SU-DHL-6 (cell line): ENCODE results near the gene GPR87.

Source experiments
- H2AFZ ChIP-seq: fragments of 200-600 bp; sonication (generic); 2 replicates; pipeline ENCODE4 v1.6.1; 2014; ENCODE audit warnings: low read depth, mild to moderate bottlenecking, moderate library complexity, mixed read lengths, antibody characterized with exemption, low read length; ENCODE audit not compliant: severe bottlenecking
- H3F3A ChIP-seq: fragments of 200-600 bp; shearing (Covaris generic); 2 replicates; pipeline ENCODE4 v1.6.0; 2016; ENCODE audit warnings: antibody characterized with exemption, mild to moderate bottlenecking; ENCODE audit not compliant: insufficient read depth
- H3K27ac ChIP-seq: fragments of 200-600 bp; sonication (generic); 2 replicates; pipeline ENCODE4 v1.5.1; 2016; ENCODE audit warnings: low read depth, mild to moderate bottlenecking, low read length, moderate library complexity, mixed read lengths
- H3K27me3 ChIP-seq: fragments of 200-600 bp; sonication (generic), shearing (Covaris generic); 2 replicates; pipeline ENCODE4 v1.6.0; 2014; ENCODE audit warnings: mild to moderate bottlenecking, low read length
- H3K36me3 ChIP-seq: fragments of 200-600 bp; sonication (generic); 2 replicates; pipeline ENCODE4 v1.6.1; 2014; ENCODE audit warnings: mild to moderate bottlenecking, low read length, mixed read lengths
- H3K4me2 ChIP-seq: fragments of 300-600, 200-600 bp; shearing (Covaris generic), sonication (generic); 2 replicates; pipeline ENCODE4 v1.6.0; 2014; ENCODE audit warnings: low read length, low read depth, mild to moderate bottlenecking; ENCODE audit not compliant: poor library complexity, severe bottlenecking
- H3K4me3 ChIP-seq: fragments of 200-600 bp; sonication (generic); 2 replicates; pipeline ENCODE4 v1.5.1; 2014; ENCODE audit warnings: antibody characterized with exemption, low read length, mild to moderate bottlenecking, mixed read lengths; ENCODE audit not compliant: insufficient read depth, poor library complexity, severe bottlenecking
- H3K79me2 ChIP-seq: fragments of 200-600 bp; sonication (generic); 2 replicates; pipeline ENCODE4 v1.6.1; 2014; ENCODE audit warnings: mild to moderate bottlenecking, low read length, moderate library complexity; ENCODE audit not compliant: insufficient read depth
- H3K9ac ChIP-seq: fragments of 200-600 bp; sonication (generic); 2 replicates; pipeline ENCODE4 v1.7.0; 2014; ENCODE audit warnings: mild to moderate bottlenecking, low read length
- H3K9me2 ChIP-seq: fragments of 200-600 bp; sonication (generic); replicated peaks from 2 replicates; pipeline ENCODE4 v1.6.1; 2014; ENCODE audit warnings: low read length; ENCODE audit not compliant: insufficient read depth
- H3K9me3 ChIP-seq: fragments of 200-600 bp; sonication (generic); 2 replicates; pipeline ENCODE4 v1.6.1; 2014; ENCODE audit warnings: low read length, mixed read lengths; ENCODE audit not compliant: insufficient read depth
- H4K20me1 ChIP-seq: fragments of 200-600 bp; sonication (generic); 2 replicates; pipeline ENCODE4 v1.6.1; 2014; ENCODE audit warnings: low read depth, mild to moderate bottlenecking, antibody characterized with exemption, low read length, moderate library complexity, mixed read lengths
- CTCF ChIP-seq: fragments of 200-600 bp; sonication (generic); IDR thresholded peaks from one replicate; pipeline ENCODE4 v1.5.1; 2017; ENCODE audit warnings: antibody characterized with exemption, mild to moderate bottlenecking, low read length, moderate library complexity; ENCODE audit not compliant: insufficient read depth, poor library complexity, severe bottlenecking
- EZH2phosphoT487 ChIP-seq: fragments of 200-600 bp; sonication (generic), shearing (Covaris generic); conservative IDR thresholded peaks from 2 replicates; pipeline ENCODE4 v1.6.1; 2018; ENCODE audit warnings: mild to moderate bottlenecking, antibody characterized with exemption, low read length, moderate library complexity, mixed read lengths

Gene GPR87

GRCh38 chr3:151321526-151321925, 4.9 kb upstream of the GPR87 start:
- TF ChIP-seq EZH2phosphoT487, result no peak
- TF ChIP-seq CTCF, result no peak
- Histone ChIP-seq H3K79me2 (no peaks in the 10 kb centered on the region), H4K20me1 (no peaks in the 10 kb centered on the region), H3F3A (no peaks in the 10 kb centered on the region), H3K36me3 (no peaks in the 10 kb centered on the region), H2AFZ (no peak overlapping the region), H3K9ac (no peak overlapping the region), H3K4me2 (no peak overlapping the region), H3K4me3 (no peak overlapping the region), H3K9me3 (no peaks in the 10 kb centered on the region), H3K27ac (no peak overlapping the region), H3K27me3 (no peaks in the 10 kb centered on the region), H3K9me2 (no peaks in the 10 kb centered on the region)

- Histone ChIP-seq H3K4me2 (no peak overlapping the region), H2AFZ (no peak overlapping the region), H3K9ac (no peak overlapping the region), H3K27ac (no peak overlapping the region), H3K4me3 (no peak overlapping the region), H3K79me2 (no peaks in the 10 kb centered on the region), H3F3A (no peaks in the 10 kb centered on the region), H3K36me3 (no peaks in the 10 kb centered on the region), H3K9me3 (no peaks in the 10 kb centered on the region), H4K20me1 (no peaks in the 10 kb centered on the region), H3K9me2 (no peaks in the 10 kb centered on the region), H3K27me3 (no peaks in the 10 kb centered on the region)
- no peak for TF ChIP-seq CTCF
- no peak for TF ChIP-seq EZH2phosphoT487
These were observed 3.5 kb upstream of the GPR87 start for GRCh38 chr3:151320131-151320530.

- Histone ChIP-seq H3K4me3 (no peak overlapping the region), H3K9me2 (no peaks in the 10 kb centered on the region), H2AFZ (no peak overlapping the region), H3F3A (no peaks in the 10 kb centered on the region), H3K4me2 (no peak overlapping the region), H3K79me2 (no peaks in the 10 kb centered on the region), H3K9me3 (no peaks in the 10 kb centered on the region), H3K27ac (no peak overlapping the region), H3K9ac (no peak overlapping the region), H3K36me3 (no peaks in the 10 kb centered on the region), H3K27me3 (no peaks in the 10 kb centered on the region), H4K20me1 (no peaks in the 10 kb centered on the region)
- TF ChIP-seq CTCF (no peak), EZH2phosphoT487 (no peak)
These were observed 3.0 kb upstream of the GPR87 start for GRCh38 chr3:151319628-151320027.

DNA sequence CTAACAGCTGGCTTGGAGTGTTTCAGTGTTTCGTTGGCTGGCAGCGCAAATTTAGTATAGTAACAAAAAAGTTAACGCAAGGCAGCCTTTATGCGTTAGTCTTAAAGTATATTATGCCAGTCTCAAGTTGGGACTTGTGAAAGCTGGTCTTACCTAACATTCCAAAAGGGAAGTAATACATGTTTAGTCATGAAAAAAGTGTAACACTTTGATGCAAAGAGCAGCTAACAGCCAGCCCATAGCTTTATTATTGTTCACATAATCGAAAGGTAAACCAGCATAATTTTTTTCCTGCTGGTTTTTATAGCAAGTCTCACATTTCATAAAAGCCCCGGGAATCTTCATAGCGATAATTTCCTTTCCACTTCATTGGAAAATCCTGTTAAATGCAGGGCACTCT, 2.4 kb upstream of the GPR87 start:
- Histone ChIP-seq H3K4me2 (no peak overlapping the region), H3K9ac (no peak overlapping the region), H3K9me2 (no peaks in the 10 kb centered on the region), H2AFZ (no peak overlapping the region), H3K36me3 (no peaks in the 10 kb centered on the region), H3K79me2 (no peaks in the 10 kb centered on the region), H4K20me1 (no peaks in the 10 kb centered on the region), H3K4me3 (no peak overlapping the region), H3K27ac (no peak overlapping the region), H3F3A (no peaks in the 10 kb centered on the region), H3K9me3 (no peaks in the 10 kb centered on the region), H3K27me3 (no peaks in the 10 kb centered on the region)
- TF ChIP-seq EZH2phosphoT487 (no peak), CTCF (no peak)
